Esophagus (tissue), 2 donors: Measurements from ENCODE around the gene AXIN1. TPM values are rescaled to one million over a fixed set of nuclear protein-coding genes. Genes with fewer than 3 reads are reported as not detected.
A peak's percentile ranks its signal among the peaks of the same experiment; 100 is the strongest.

Experiments
- H3K27ac ChIP-seq, 2 donors: one replicate each; pipeline ENCODE4 v1.5.1; 2013; ENCODE audit warnings: low read depth in 2 of 2, mild to moderate bottlenecking in 2 of 2, inconsistent platforms in 1 of 2, low read length in 1 of 2, moderate library complexity in 1 of 2
- H3K27me3 ChIP-seq, 2 donors: one replicate each; pipeline ENCODE4 v1.6.1; 2013; ENCODE audit warnings: low read length in 2 of 2, control low read depth in 1 of 2, mild to moderate bottlenecking in 1 of 2; ENCODE audit not compliant: insufficient read depth in 2 of 2, control insufficient read depth in 1 of 2
- H3K36me3 ChIP-seq, 2 donors: one replicate each; pipeline ENCODE4 v1.6.1; 2013; ENCODE audit warnings: low read length in 1 of 2; ENCODE audit not compliant: control insufficient read depth in 2 of 2, insufficient read depth in 2 of 2
- H3K4me1 ChIP-seq, 2 donors: one replicate each; pipeline ENCODE4 v1.6.1; 2013; ENCODE audit warnings: low read length in 1 of 2; ENCODE audit not compliant: control insufficient read depth in 2 of 2, insufficient read depth in 2 of 2
- H3K4me3 ChIP-seq, 2 donors: one replicate each; pipeline ENCODE4 v1.5.1; 2013; ENCODE audit warnings: low read length in 2 of 2, mild to moderate bottlenecking in 2 of 2, low read depth in 1 of 2, moderate library complexity in 1 of 2
- H3K9me3 ChIP-seq, 2 donors: one replicate each; pipeline ENCODE4 v1.6.1; 2013; ENCODE audit warnings: mild to moderate bottlenecking in 2 of 2, low read depth in 1 of 2, low read length in 1 of 2, moderate library complexity in 1 of 2; ENCODE audit not compliant: control insufficient read depth in 2 of 2, insufficient read depth in 1 of 2
- WGBS, 2 donors: extraction: QIAGEN DNeasy Blood & Tissue Kit; methylation state at CpG; one replicate each; pipeline ENCODE4 v1.1.7; 2013; 5-methylcytosine and 5-hydroxymethylcytosine counted together
- polyA plus RNA-seq, 2 donors: library from polyadenylated mRNA; stranded (reverse); fragments of 200-250 nt; gene quantifications; one replicate each; pipeline ENCODE4 v1.2.3, GENCODE V29; 2013
- donor health status: healthy with polysubstance abuse.
- donor health status: Bipolar disorder and iron deficiency.

AXIN1 gene
- polyA plus RNA-seq, 2 donors, result 11.9 to 16.7 TPM

GRCh38 chr16:254461-254860, 98.1 kb downstream of the AXIN1 start:
- peaks cover 0 to 6% of the 10 kb centered on the region in 2 donors for H3K36me3 ChIP-seq
- H3K27me3 ChIP-seq, result no peaks in the 10 kb centered on the region
- no peak overlapping the region for H3K27ac ChIP-seq
- H3K4me3 ChIP-seq, result no peak overlapping the region
- no peaks in the 10 kb centered on the region for H3K9me3 ChIP-seq
- no peaks in the 10 kb centered on the region for H3K4me1 ChIP-seq
- WGBS, 2 donors, result 94 to 97% methylated on average over 25 of the region's 25 CpGs

- WGBS, 2 donors, result 80 to 85% methylated on average over 6 of the region's 6 CpGs
- Histone ChIP-seq H3K27ac (no peak overlapping the region), H3K4me3 (no peak overlapping the region), H3K36me3 (peaks cover 0 to 6% of the 10 kb centered on the region in 2 donors), H3K4me1 (no peaks in the 10 kb centered on the region), H3K27me3 (no peaks in the 10 kb centered on the region), H3K9me3 (no peaks in the 10 kb centered on the region)
Measured at GRCh38 chr16:253833-254232, 98.7 kb downstream of the AXIN1 start.

- Histone ChIP-seq H3K27me3 (no peaks in the 10 kb centered on the region), H3K27ac (no peak overlapping the region), H3K4me1 (no peaks in the 10 kb centered on the region), H3K36me3 (peaks cover 0 to 6% of the 10 kb centered on the region in 2 donors), H3K4me3 (no peak overlapping the region), H3K9me3 (no peaks in the 10 kb centered on the region)
- 61 to 71% methylated on average over 30 of the region's 30 CpGs for WGBS, 2 donors
Measured at GRCh38 chr16:252366-253337, 99.9 kb downstream of the AXIN1 start.

- 90 to 92% methylated on average over 12 of the region's 12 CpGs for WGBS, 2 donors
- peaks cover 0 to 4% of the 10 kb centered on the region in 2 donors for H3K36me3 ChIP-seq
Measured at GRCh38 chr16:249431-249830, 103.1 kb downstream of the AXIN1 start.

GRCh38 chr16:247027-247426, 105.5 kb downstream of the AXIN1 start:
- 92 to 96% methylated on average over 12 of the region's 12 CpGs for WGBS, 2 donors
- no peaks in the 10 kb centered on the region for H3K4me1 ChIP-seq
- H3K27ac ChIP-seq, result no peak overlapping the region

More at GRCh38 chr16:249431-249830, 103.1 kb downstream of the AXIN1 start:
- no peak overlapping the region for H3K4me3 ChIP-seq
- H3K27me3 ChIP-seq, result no peaks in the 10 kb centered on the region
- H3K9me3 ChIP-seq, result no peaks in the 10 kb centered on the region
- no peaks in the 10 kb centered on the region for H3K4me1 ChIP-seq
- H3K27ac ChIP-seq, result no peak overlapping the region

GRCh38 chr16:245105-245504, 107.4 kb downstream of the AXIN1 start:
- no peak overlapping the region for H3K27ac ChIP-seq
- peaks cover 0 to 5% of the 10 kb centered on the region in 2 donors for H3K4me1 ChIP-seq
- 93 to 94% methylated on average over 9 of the region's 9 CpGs for whole genome bisulfite sequencing, 2 donors
- H3K9me3 ChIP-seq, result no peaks in the 10 kb centered on the region
- H3K4me3 ChIP-seq, result no peak overlapping the region
- no peaks in the 10 kb centered on the region for H3K27me3 ChIP-seq
- H3K36me3 ChIP-seq, result peaks cover 0 to 4% of the 10 kb centered on the region in 2 donors

More at GRCh38 chr16:247027-247426, 105.5 kb downstream of the AXIN1 start:
- H3K9me3 ChIP-seq, result no peaks in the 10 kb centered on the region
- H3K36me3 ChIP-seq, result peaks cover 0 to 4% of the 10 kb centered on the region in 2 donors
- H3K4me3 ChIP-seq, result no peak overlapping the region
- H3K27me3 ChIP-seq, result no peaks in the 10 kb centered on the region

- Histone ChIP-seq H3K9me3 (no peaks in the 10 kb centered on the region), H3K27me3 (no peaks in the 10 kb centered on the region), H3K27ac (no peak overlapping the region), H3K36me3 (no peaks in the 10 kb centered on the region), H3K4me3 (no peak overlapping the region), H3K4me1 (peaks cover 0 to 8% of the 10 kb centered on the region in 2 donors)
- WGBS, 2 donors, result 70 to 72% methylated on average over 4 of the region's 4 CpGs
Measured at GRCh38 chr16:243348-243747, 109.2 kb downstream of the AXIN1 start.

GRCh38 chr16:242281-242680, 110.2 kb downstream of the AXIN1 start:
- peak overlapping the region; percentile 34 to 70 for H3K27ac ChIP-seq

GRCh38 chr16:240559-240958, 112.0 kb downstream of the AXIN1 start:
- H3K27ac ChIP-seq, result peak overlapping the region; percentile 54 to 78
- no peaks in the 10 kb centered on the region for H3K27me3 ChIP-seq
- no peaks in the 10 kb centered on the region for H3K36me3 ChIP-seq
- no peaks in the 10 kb centered on the region for H3K9me3 ChIP-seq
- H3K4me3 ChIP-seq, result no peak overlapping the region
- 82 to 85% methylated on average over 8 of the region's 8 CpGs for WGBS, 2 donors
- peaks cover 0 to 8% of the 10 kb centered on the region in 2 donors for H3K4me1 ChIP-seq

More at GRCh38 chr16:242281-242680, 110.2 kb downstream of the AXIN1 start:
- WGBS, 2 donors, result 84 to 87% methylated on average over 10 of the region's 10 CpGs
- Histone ChIP-seq H3K4me1 (peaks cover 0 to 8% of the 10 kb centered on the region in 2 donors), H3K9me3 (no peaks in the 10 kb centered on the region), H3K27me3 (no peaks in the 10 kb centered on the region), H3K4me3 (no peak overlapping the region), H3K36me3 (no peaks in the 10 kb centered on the region)
